H9 (cell line): ENCODE data around the gene SLMAP. TPM values are rescaled to one million over a fixed set of nuclear protein-coding genes. Genes with fewer than 3 reads are reported as not detected.

Experiments
- DNase-seq: peaks from one replicate; pipeline ENCODE4 v3.0.0-alpha.2; 2017
- H2AFZ ChIP-seq: one replicate; pipeline ENCODE4 v1.6.1; 2013; ENCODE audit warnings: mild to moderate bottlenecking, low read length, control low read depth, moderate library complexity
- H2AK5ac ChIP-seq: 2 replicates; pipeline ENCODE4 v1.6.1; 2013; ENCODE audit warnings: low read length, control low read depth, mixed read lengths; ENCODE audit not compliant: insufficient read length
- H2BK120ac ChIP-seq: one replicate; pipeline ENCODE4 v1.6.1; 2013; ENCODE audit warnings: low read depth, mild to moderate bottlenecking, low read length, control low read depth, inconsistent platforms; ENCODE audit not compliant: poor library complexity, severe bottlenecking
- H2BK12ac ChIP-seq: 2 replicates; pipeline ENCODE4 v1.6.1; 2013; ENCODE audit warnings: low read length, control low read depth, mixed read lengths, low read depth; ENCODE audit not compliant: insufficient read length
- H2BK15ac ChIP-seq: 2 replicates; pipeline ENCODE4 v1.6.1; 2013; ENCODE audit warnings: low read depth, low read length, control low read depth
- H2BK20ac ChIP-seq: one replicate; pipeline ENCODE4 v1.6.1; 2013; ENCODE audit warnings: low read depth, mild to moderate bottlenecking, low read length, control low read depth, inconsistent platforms; ENCODE audit not compliant: poor library complexity, severe bottlenecking
- H2BK5ac ChIP-seq: 2 replicates; pipeline ENCODE4 v1.6.1; 2013; ENCODE audit warnings: low read length, control low read depth, mixed read lengths; ENCODE audit not compliant: insufficient read length
- H3K14ac ChIP-seq: 2 replicates; pipeline ENCODE4 v1.6.1; 2013; ENCODE audit warnings: low read length, control low read depth; ENCODE audit not compliant: insufficient read depth
- H3K18ac ChIP-seq: 2 replicates; pipeline ENCODE4 v1.6.1; 2013; ENCODE audit warnings: low read depth, mild to moderate bottlenecking, mixed read lengths, low read length, control low read depth; ENCODE audit not compliant: insufficient read length
- H3K23ac ChIP-seq: 2 replicates; pipeline ENCODE4 v1.6.1; 2013; ENCODE audit warnings: low read length, control low read depth, mixed read lengths, low read depth; ENCODE audit not compliant: insufficient read length
- H3K23me2 ChIP-seq: 2 replicates; pipeline ENCODE4 v1.6.1; 2013; ENCODE audit warnings: low read depth, mild to moderate bottlenecking, mixed read lengths, low read length, control low read depth; ENCODE audit not compliant: insufficient read length, poor library complexity, severe bottlenecking
- H3K27ac ChIP-seq: 2 replicates; pipeline ENCODE4 v1.5.1; 2013; ENCODE audit warnings: low read length, control low read depth, mixed read lengths, low read depth; ENCODE audit not compliant: insufficient read length
- H3K27me3 ChIP-seq: 2 replicates; pipeline ENCODE4 v1.6.1; 2013; ENCODE audit warnings: low read length, control low read depth, inconsistent platforms; ENCODE audit not compliant: insufficient read depth
- H3K4ac ChIP-seq: 2 replicates; pipeline ENCODE4 v1.6.1; 2013; ENCODE audit warnings: low read depth, mild to moderate bottlenecking, control low read depth, inconsistent platforms, low read length, moderate library complexity
- H3K4me1 ChIP-seq: 2 replicates; pipeline ENCODE4 v1.6.1; 2013; ENCODE audit warnings: low read length, control low read depth, inconsistent platforms; ENCODE audit not compliant: insufficient read depth
- H3K4me2 ChIP-seq: 2 replicates; pipeline ENCODE4 v1.6.1; 2013; ENCODE audit warnings: low read length, control low read depth, mixed read lengths; ENCODE audit not compliant: insufficient read length, insufficient read depth
- H3K56ac ChIP-seq: 2 replicates; pipeline ENCODE4 v1.6.1; 2013; ENCODE audit warnings: low read depth, mild to moderate bottlenecking, mixed read lengths, low read length, control low read depth; ENCODE audit not compliant: insufficient read length
- H3K79me1 ChIP-seq: 2 replicates; pipeline ENCODE4 v1.6.1; 2013; ENCODE audit warnings: low read depth, mild to moderate bottlenecking, moderate library complexity, low read length, control low read depth, inconsistent platforms; ENCODE audit not compliant: insufficient read depth, poor library complexity, severe bottlenecking
- H3K79me2 ChIP-seq: 2 replicates; pipeline ENCODE4 v1.6.1; 2013; ENCODE audit warnings: low read length, control low read depth, inconsistent platforms; ENCODE audit not compliant: insufficient read depth
- H3K9ac ChIP-seq: 2 replicates; pipeline ENCODE4 v1.6.1; 2013; ENCODE audit warnings: low read length, control low read depth, mixed read lengths; ENCODE audit not compliant: insufficient read length; ENCODE audit errors: extremely low read depth
- H3K9me3 ChIP-seq: one replicate; pipeline ENCODE4 v1.6.1; 2013; ENCODE audit warnings: low read depth, low read length, inconsistent platforms; ENCODE audit not compliant: control insufficient read depth
- H3T11ph ChIP-seq: one replicate; pipeline ENCODE4 v1.6.1; 2013; ENCODE audit warnings: mild to moderate bottlenecking, low read length, control low read depth, inconsistent platforms
- H4K20me1 ChIP-seq: one replicate; pipeline ENCODE4 v1.6.1; 2013; ENCODE audit not compliant: control insufficient read depth, insufficient read length, insufficient read depth
- H4K5ac ChIP-seq: 2 replicates; pipeline ENCODE4 v1.6.1; 2013; ENCODE audit warnings: low read depth, mild to moderate bottlenecking, mixed read lengths, low read length, control low read depth; ENCODE audit not compliant: insufficient read length
- H4K8ac ChIP-seq: replicated peaks from 2 replicates; pipeline ENCODE4 v1.6.1; 2013; ENCODE audit warnings: low read length, control low read depth, mixed read lengths, low read depth; ENCODE audit not compliant: insufficient read length
- H4K91ac ChIP-seq: 2 replicates; pipeline ENCODE4 v1.6.1; 2013; ENCODE audit warnings: low read depth, mild to moderate bottlenecking, moderate library complexity, mixed read lengths, low read length, control low read depth; ENCODE audit not compliant: insufficient read length
- H3K27ac Mint-ChIP-seq, 3 experiments: 2 replicates in 2 of 3; 3 replicates in 1 of 3; pipeline ENCODE4 v1.8.0; 2020 to 2021; ENCODE audit warnings: mixed read lengths in 3 of 3, mild to moderate bottlenecking in 1 of 3, moderate library complexity in 1 of 3
- H3K27me3 Mint-ChIP-seq: 2 replicates; pipeline ENCODE4 v1.8.0; 2021; ENCODE audit warnings: low read depth, mild to moderate bottlenecking, moderate library complexity, mixed read lengths
- H3K36me3 Mint-ChIP-seq, 3 experiments: 2 replicates in 2 of 3; 3 replicates in 1 of 3; pipeline ENCODE4 v1.8.0; 2020 to 2021; ENCODE audit warnings: low read depth in 3 of 3, mixed read lengths in 3 of 3; ENCODE audit not compliant: insufficient read depth in 1 of 3
- H3K4me1 Mint-ChIP-seq, 2 experiments: 2 replicates each; pipeline ENCODE4 v1.8.0; 2020; ENCODE audit warnings: mixed read lengths in 2 of 2
- H3K4me3 Mint-ChIP-seq, 2 experiments: 2 replicates in 1 of 2; 3 replicates in 1 of 2; pipeline ENCODE4 v1.8.0; 2020 to 2021; ENCODE audit warnings: mild to moderate bottlenecking in 2 of 2, mixed read lengths in 2 of 2, moderate library complexity in 1 of 2
- H3K9me3 Mint-ChIP-seq, 2 experiments: 2 replicates in 1 of 2; 3 replicates in 1 of 2; pipeline ENCODE4 v1.8.0; 2020; ENCODE audit warnings: mild to moderate bottlenecking in 2 of 2, mixed read lengths in 2 of 2, moderate library complexity in 1 of 2
- total RNA-seq: library from RNA; stranded (reverse); gene quantifications from 2 replicates; pipeline ENCODE4 v1.2.1, GENCODE V29; 2021
- TF ChIP-seq, protein P1 (sequence below): fragments of 200-600 bp; sonication (generic); conservative IDR thresholded peaks from 3 replicates; pipeline ENCODE4 v1.8.0; 2021; ENCODE audit warnings: antibody characterized with exemption, mild to moderate bottlenecking

The SLMAP gene
- total RNA-seq, 1 experiment from 2014 or later, result 65.1 TPM

- Mint-ChIP-seq H3K4me3 (no peak overlapping the region), H3K9me3 (no peaks in the 10 kb centered on the region), H3K4me1 (peaks cover 42 to 49% of the 10 kb centered on the region in 2 experiments), H3K27ac (peak overlapping the region in 1 of 3 experiments; percentile 12; a peak in 2 of 7 replicates), H3K36me3 (peaks cover 0 to 3% (median 0%) of the 10 kb centered on the region in 3 experiments; a peak in 1 of 7 replicates), H3K27me3 (no peaks in the 10 kb centered on the region)
- no peak overlapping the region for H4K8ac ChIP-seq
- H3K9ac ChIP-seq, result no peak overlapping the region
- no peak overlapping the region for H2BK120ac ChIP-seq
- no peak overlapping the region for H3K23ac ChIP-seq
- no peak overlapping the region for H3K4ac ChIP-seq
- H3K9me3 ChIP-seq, result no peaks in the 10 kb centered on the region
- no peak overlapping the region for H2BK5ac ChIP-seq
- H3T11ph ChIP-seq, result no peak overlapping the region
- TF ChIP-seq, protein P1, sequence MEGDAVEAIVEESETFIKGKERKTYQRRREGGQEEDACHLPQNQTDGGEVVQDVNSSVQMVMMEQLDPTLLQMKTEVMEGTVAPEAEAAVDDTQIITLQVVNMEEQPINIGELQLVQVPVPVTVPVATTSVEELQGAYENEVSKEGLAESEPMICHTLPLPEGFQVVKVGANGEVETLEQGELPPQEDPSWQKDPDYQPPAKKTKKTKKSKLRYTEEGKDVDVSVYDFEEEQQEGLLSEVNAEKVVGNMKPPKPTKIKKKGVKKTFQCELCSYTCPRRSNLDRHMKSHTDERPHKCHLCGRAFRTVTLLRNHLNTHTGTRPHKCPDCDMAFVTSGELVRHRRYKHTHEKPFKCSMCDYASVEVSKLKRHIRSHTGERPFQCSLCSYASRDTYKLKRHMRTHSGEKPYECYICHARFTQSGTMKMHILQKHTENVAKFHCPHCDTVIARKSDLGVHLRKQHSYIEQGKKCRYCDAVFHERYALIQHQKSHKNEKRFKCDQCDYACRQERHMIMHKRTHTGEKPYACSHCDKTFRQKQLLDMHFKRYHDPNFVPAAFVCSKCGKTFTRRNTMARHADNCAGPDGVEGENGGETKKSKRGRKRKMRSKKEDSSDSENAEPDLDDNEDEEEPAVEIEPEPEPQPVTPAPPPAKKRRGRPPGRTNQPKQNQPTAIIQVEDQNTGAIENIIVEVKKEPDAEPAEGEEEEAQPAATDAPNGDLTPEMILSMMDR, result no peak
- peaks cover 6% of the 10 kb centered on the region; the same call in 1 of the 2 replicates for H3K4me1 ChIP-seq
- no peak overlapping the region for H2BK20ac ChIP-seq
- H3K23me2 ChIP-seq, result no peaks in the 10 kb centered on the region
- H3K14ac ChIP-seq, result no peak overlapping the region
- H3K4me2 ChIP-seq, result no peak overlapping the region
- no peak overlapping the region for H2BK12ac ChIP-seq
- H3K27me3 ChIP-seq, result no peaks in the 10 kb centered on the region
- H4K91ac ChIP-seq, result no peak overlapping the region
- no peak for DNase-seq
- H3K56ac ChIP-seq, result no peak overlapping the region
- H4K20me1 ChIP-seq, result no peaks in the 10 kb centered on the region
- no peak overlapping the region for H3K18ac ChIP-seq
- H2AK5ac ChIP-seq, result no peak overlapping the region
- H4K5ac ChIP-seq, result no peak overlapping the region
- no peak overlapping the region for H2AFZ ChIP-seq
- H3K27ac ChIP-seq, result no peak overlapping the region
- peaks cover 4% of the 10 kb centered on the region for H3K79me1 ChIP-seq
- peaks cover 6% of the 10 kb centered on the region; the same call in 1 of the 2 replicates for H3K79me2 ChIP-seq
- H2BK15ac ChIP-seq, result no peak overlapping the region
Measured at GRCh38 chr3:57821765-57822164, 65.7 kb downstream of the SLMAP start.
